Tibial artery (tissue), 4 donors: ENCODE data around the gene ISYNA1.
A peak's percentile ranks its signal among the peaks of the same experiment; 100 is the strongest.

Experiments used
- DNase-seq, 2 donors: peaks; one replicate each; pipeline ENCODE4 v3.0.0-alpha.2; 2019
- H3K27ac ChIP-seq, 2 donors: fragments of 200-600 bp; sonication (generic) in 1 of 2; 1 replicate in 1 of 2; 2 replicates in 1 of 2; pipeline ENCODE4 v1.5.1; 2018 to 2019; ENCODE audit warnings: mild to moderate bottlenecking in 1 of 2
- H3K27me3 ChIP-seq, 2 donors: fragments of 200-600 bp; sonication (generic) in 1 of 2; one replicate each; pipeline versions ENCODE4 v1.5.1 to v1.6.0; 2016 to 2019
- H3K36me3 ChIP-seq, 3 donors: fragments of 200-600 bp; sonication (generic) in 2 of 3; one replicate each; pipeline ENCODE4 v1.5.1; 2016 to 2019; ENCODE audit warnings: mild to moderate bottlenecking in 2 of 3
- H3K4me1 ChIP-seq, 4 donors: fragments of 200-600 bp; sonication (generic) in 2 of 4; 1 replicate in 3 of 4; 2 replicates in 1 of 4; pipeline ENCODE4 v1.5.1; 2016 to 2019
- H3K4me3 ChIP-seq, 2 donors: fragments of 200-600 bp; sonication (generic) in 1 of 2; 1 replicate in 1 of 2; 2 replicates in 1 of 2; pipeline ENCODE4 v1.5.1; 2018 to 2019; ENCODE audit warnings: mild to moderate bottlenecking in 2 of 2
- H3K9me3 ChIP-seq, 3 donors: fragments of 200-600 bp; sonication (generic) in 1 of 3; one replicate each; pipeline ENCODE4 v1.5.1; 2016 to 2019
- CTCF ChIP-seq, 2 experiments: fragments of 200-600 bp in 1 of 2; fragments of 450-650 bp in 1 of 2; IDR thresholded peaks; one replicate each; pipeline ENCODE4 v1.5.1; 2017 to 2019; ENCODE audit warnings: antibody characterized with exemption in 2 of 2, mild to moderate bottlenecking in 1 of 2, moderate library complexity in 1 of 2
- intact Hi-C: fragments of 100-400 bp; cut with DNase I; formaldehyde crosslinking; loops from one replicate; pipeline ENCODE4 v1.15.0; 2023; ENCODE audit warnings: low total_unique reads

ISYNA1 gene

DNA sequence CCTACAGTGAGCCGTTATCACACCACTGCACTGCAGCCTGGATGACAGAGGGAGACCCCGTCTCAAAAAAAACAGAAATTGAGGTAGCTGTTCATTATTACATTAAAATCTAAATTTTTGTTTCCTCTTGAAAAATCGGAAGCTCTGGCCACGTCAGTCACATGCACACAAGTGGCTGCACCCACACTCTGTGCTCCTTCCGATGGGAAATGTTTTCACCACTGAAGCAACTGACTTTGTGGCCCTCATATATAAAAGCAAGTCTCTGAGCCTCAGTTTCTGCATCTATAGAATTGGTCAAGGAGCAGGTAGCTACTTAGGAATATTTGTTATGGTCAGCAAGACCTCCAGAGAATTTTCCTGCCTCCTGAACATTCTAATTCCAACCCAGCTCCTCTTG is 45.0 kb downstream of the ISYNA1 start:
- intact Hi-C loops: no loop called here
- no peaks in the 10 kb centered on the region for H3K9me3 ChIP-seq
- DNase-seq: no peak
- H3K4me3 ChIP-seq: no peak overlapping the region
- TF ChIP-seq CTCF (IDR thresholded peaks at IDR 0.05): no peak
- H3K27me3 ChIP-seq: peaks cover 0 to 25% of the 10 kb centered on the region in 2 donors
- H3K27ac ChIP-seq: no peak overlapping the region
- peaks cover 0 to 10% (median 6%) of the 10 kb centered on the region in 4 donors for H3K4me1 ChIP-seq
- H3K36me3 ChIP-seq: no peaks in the 10 kb centered on the region

DNA sequence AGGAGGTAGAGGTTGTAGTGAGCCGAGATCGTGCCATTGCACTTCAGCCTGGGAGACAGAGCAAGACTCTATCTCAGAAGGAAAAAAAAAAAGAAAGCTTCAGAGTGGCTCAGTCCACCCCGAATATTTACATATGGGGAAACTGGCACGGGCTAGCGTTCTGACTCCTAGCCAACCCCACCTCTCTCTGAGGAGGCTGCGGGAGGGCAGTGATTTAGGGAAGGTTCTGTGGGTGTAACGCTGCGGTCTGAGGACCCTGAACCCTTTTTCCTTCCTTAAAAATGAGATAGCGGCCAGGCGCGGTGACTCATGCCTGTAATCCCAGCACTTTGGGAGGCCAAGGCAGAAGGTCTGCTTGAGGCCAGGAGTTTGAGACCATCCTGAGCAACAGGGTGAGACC is 45.5 kb downstream of the ISYNA1 start:
- H3K4me3 ChIP-seq: no peak overlapping the region
- no peaks in the 10 kb centered on the region for H3K36me3 ChIP-seq
- H3K27ac ChIP-seq: no peak overlapping the region
- intact Hi-C loops: no loop called here
- no peak for TF ChIP-seq CTCF (IDR thresholded peaks at IDR 0.05)
- peaks cover 0 to 12% (median 8%) of the 10 kb centered on the region in 4 donors for H3K4me1 ChIP-seq
- peak; percentile 68 to 78 for DNase-seq
- H3K27me3 ChIP-seq: peaks cover 0 to 20% of the 10 kb centered on the region in 2 donors
- H3K9me3 ChIP-seq: no peaks in the 10 kb centered on the region

DNA sequence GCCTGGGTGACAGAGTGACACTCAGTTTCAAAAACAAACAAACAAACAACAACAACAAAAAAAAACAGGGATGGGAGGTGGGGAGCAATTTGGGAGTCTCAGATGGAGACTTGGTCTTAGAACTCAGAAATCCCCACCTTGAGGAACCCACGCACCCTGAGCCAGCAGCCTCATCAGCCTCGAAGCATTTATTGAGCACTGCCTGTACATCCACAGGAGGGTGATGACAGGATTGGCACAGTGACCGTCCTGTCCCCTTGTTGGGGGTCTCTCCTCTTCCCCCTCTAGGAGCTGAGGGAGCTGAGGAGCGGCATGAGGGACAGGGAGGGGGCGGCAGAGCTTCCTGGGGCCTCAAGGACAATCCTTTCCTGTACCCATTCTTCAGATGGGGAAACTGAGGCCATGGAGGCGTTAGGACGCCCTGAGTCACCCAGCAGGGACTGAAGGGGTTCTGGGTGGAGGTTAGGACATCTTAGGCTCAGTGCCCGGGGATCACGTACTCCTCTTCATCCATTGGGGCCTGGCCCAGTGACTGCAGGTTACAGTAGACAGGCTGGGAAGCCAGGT is 46.3 kb downstream of the ISYNA1 start:
- Histone ChIP-seq H3K4me3 (no peak overlapping the region), H3K27ac (no peak overlapping the region), H3K36me3 (no peaks in the 10 kb centered on the region), H3K9me3 (no peaks in the 10 kb centered on the region), H3K4me1 (peaks cover 0 to 13% (median 8%) of the 10 kb centered on the region in 4 donors), H3K27me3 (peaks cover 0 to 11% of the 10 kb centered on the region in 2 donors)
- intact Hi-C loops: no loop called here
- no peak for TF ChIP-seq CTCF (IDR thresholded peaks at IDR 0.05)
- DNase-seq: no peak

DNA sequence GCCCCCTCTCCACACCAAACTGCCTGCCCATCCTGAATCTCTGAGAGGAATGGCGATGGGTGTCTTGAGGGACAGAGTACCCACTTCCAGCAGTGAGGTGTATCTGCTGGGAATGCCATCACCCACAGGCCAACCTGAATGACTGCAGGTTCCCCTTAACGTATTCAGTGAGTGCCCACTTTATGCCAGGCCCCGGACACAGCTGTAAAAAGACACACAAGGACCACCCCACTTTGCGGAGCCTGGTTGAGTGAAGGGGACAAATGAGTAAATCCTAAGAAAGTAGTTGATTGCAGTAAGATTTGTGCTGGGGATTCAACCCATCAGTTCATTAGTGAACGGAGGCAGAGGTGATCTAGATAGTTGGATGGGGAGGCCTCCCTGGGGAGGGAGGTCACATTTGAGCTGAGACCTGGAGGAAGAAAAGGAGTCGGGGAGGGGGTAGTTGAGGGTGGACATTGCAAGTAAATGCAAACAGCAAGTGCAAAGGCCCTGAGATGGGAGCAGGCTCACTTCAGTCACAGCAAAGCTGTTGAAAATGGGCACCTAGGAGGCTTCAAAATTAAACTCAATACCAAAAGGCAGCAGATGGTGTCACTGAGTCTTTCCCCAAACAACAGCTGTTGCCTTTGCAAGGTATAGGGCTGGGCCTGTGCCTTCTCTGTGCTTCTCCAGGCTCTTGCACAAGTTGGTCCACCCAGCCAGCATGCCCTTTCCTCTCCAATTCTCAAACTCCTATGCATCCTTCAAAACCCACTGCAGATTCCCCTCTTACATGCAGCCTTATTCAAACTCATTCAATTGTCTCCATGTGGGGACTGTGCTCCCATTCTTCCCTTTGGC is 47.6 kb downstream of the ISYNA1 start:
- DNase-seq: no peak
- H3K4me3 ChIP-seq: no peak overlapping the region
- H3K27me3 ChIP-seq: peaks cover 0 to 7% of the 10 kb centered on the region in 2 donors
- H3K4me1 ChIP-seq: peaks cover 0 to 20% (median 8%) of the 10 kb centered on the region in 4 donors
- no peaks in the 10 kb centered on the region for H3K36me3 ChIP-seq
- H3K9me3 ChIP-seq: no peaks in the 10 kb centered on the region
- H3K27ac ChIP-seq: no peak overlapping the region
- no peak for TF ChIP-seq CTCF (IDR thresholded peaks at IDR 0.05)
- intact Hi-C loops: no loop called here

DNA sequence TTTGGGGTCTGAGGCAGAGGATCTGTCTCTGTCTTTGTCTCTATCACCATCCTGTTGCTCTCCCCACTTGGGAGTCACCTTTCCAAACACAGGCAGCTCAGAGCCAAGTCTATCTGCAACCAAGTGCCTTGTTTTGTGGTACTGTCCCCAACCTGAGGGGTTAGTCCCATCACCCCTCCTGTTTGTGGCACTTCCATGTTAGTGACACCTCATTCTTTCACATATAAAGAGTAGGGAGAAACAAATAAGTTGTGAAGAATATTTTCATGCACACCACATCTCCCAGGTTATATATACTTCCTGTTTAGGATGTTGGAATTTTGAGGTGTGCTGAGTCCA is 48.2 kb downstream of the ISYNA1 start:
- Histone ChIP-seq H3K27me3 (peaks cover 0 to 10% of the 10 kb centered on the region in 2 donors), H3K4me1 (peaks cover 0 to 20% (median 8%) of the 10 kb centered on the region in 4 donors), H3K36me3 (no peaks in the 10 kb centered on the region), H3K9me3 (no peaks in the 10 kb centered on the region), H3K27ac (no peak overlapping the region), H3K4me3 (no peak overlapping the region)
- TF ChIP-seq CTCF (IDR thresholded peaks at IDR 0.05): no peak
- no peak for DNase-seq
- intact Hi-C loops: no loop called here
